Fibroblast of lung (primary cell): Measurements from ENCODE around the gene CCDC88C.

Experiments used
- EZH2 ChIP-seq: IDR thresholded peaks from 2 replicates; pipeline ENCODE4 v1.5.1; 2012; ENCODE audit warnings: low read length, control low read depth, mild to moderate bottlenecking; ENCODE audit errors: missing control alignments
- TF ChIP-seq, protein P1 (sequence below), 2 donors: IDR thresholded peaks in 1 of 2; conservative IDR thresholded peaks in 1 of 2; 1 replicate in 1 of 2; 2 replicates in 1 of 2; pipeline ENCODE4 v1.5.1; 2011 to 2012; ENCODE audit warnings: low read length in 2 of 2, control low read depth in 1 of 2, inconsistent platforms in 1 of 2, low read depth in 1 of 2, mild to moderate bottlenecking in 1 of 2

DNA sequence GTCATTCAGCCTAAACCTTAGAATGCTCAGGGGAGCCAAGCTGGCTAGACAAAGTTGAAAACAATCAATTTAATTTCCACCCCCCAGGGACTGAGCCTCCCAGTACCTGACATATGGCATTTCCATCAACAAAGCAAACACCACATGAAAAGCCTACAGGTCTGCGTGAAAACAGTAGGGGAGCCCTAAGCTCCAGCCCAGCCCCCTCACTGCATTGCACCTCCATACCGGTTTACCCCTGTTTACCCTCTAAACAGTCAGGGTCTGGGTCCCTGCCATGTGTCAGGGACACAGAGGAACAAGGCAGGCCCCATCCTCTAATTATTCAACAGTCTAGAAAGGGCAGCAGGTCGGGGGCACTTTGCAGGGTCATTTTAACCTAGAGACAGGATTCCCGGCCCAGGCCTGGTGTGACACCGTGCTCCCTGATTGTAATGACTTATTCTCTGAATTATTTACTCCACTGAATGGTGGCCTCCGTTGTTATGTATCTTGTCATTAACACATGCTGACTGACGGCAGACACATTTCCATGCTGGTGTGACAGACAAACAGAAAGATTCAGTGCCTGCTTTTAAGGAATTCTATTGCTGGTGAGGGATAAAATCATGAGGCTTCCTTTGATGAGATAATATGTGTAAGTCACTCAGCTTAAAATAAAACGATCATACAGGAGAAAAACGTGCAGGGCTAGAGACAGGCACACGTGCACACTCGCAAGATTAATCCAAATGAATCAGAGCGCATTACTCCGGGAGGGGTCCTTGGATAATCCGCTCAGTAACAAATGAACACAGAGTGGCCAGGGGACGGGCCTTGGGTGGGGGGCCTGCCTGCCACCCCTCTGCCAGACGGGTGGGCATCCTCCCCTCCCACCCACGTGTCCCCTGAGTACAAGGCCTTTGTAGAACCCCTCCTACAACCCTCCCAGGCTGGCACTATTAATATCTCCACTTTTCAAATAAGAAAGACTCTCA is 23.2 kb downstream of the CCDC88C start:
- TF ChIP-seq, protein P1, sequence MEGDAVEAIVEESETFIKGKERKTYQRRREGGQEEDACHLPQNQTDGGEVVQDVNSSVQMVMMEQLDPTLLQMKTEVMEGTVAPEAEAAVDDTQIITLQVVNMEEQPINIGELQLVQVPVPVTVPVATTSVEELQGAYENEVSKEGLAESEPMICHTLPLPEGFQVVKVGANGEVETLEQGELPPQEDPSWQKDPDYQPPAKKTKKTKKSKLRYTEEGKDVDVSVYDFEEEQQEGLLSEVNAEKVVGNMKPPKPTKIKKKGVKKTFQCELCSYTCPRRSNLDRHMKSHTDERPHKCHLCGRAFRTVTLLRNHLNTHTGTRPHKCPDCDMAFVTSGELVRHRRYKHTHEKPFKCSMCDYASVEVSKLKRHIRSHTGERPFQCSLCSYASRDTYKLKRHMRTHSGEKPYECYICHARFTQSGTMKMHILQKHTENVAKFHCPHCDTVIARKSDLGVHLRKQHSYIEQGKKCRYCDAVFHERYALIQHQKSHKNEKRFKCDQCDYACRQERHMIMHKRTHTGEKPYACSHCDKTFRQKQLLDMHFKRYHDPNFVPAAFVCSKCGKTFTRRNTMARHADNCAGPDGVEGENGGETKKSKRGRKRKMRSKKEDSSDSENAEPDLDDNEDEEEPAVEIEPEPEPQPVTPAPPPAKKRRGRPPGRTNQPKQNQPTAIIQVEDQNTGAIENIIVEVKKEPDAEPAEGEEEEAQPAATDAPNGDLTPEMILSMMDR (conservative IDR thresholded peaks at IDR 0.05 in 1 of 2, IDR thresholded peaks at IDR 0.05 in 1 of 2; ENCODE audit: low read depth in 1 of 2, low read length in 2 of 2): no peak
- TF ChIP-seq EZH2: no peak
